ENCODE data around the gene SPDYE5.

DNA sequence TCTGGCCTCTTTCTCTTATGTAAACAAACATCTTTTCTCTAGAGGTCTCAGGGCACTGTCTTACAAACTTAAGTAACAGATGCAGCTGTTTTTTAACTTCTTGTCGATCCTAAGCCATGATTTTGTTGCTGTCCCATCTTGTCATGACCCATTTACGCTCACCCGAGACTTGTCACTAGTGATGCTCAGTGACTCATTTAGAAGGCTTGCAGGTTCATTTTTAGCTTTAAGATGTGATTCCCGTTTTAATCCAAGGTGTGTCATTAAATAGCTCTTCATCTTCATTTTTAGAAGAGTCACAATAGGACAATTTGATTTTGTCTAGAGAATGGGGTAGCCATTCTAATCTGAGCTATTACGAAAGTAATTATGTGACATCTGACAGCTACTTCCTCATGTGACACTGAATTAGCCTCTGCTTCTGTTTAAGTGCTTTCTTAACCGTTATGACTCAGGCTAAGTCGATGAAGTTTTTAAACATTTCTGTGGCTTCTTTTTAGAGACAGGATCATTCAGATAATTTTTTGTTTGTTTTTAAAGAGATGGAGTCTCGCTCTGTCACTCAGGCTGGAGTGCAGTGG lies 42.7 kb downstream of the SPDYE5 start:
- TF ChIP-seq, protein P1, sequence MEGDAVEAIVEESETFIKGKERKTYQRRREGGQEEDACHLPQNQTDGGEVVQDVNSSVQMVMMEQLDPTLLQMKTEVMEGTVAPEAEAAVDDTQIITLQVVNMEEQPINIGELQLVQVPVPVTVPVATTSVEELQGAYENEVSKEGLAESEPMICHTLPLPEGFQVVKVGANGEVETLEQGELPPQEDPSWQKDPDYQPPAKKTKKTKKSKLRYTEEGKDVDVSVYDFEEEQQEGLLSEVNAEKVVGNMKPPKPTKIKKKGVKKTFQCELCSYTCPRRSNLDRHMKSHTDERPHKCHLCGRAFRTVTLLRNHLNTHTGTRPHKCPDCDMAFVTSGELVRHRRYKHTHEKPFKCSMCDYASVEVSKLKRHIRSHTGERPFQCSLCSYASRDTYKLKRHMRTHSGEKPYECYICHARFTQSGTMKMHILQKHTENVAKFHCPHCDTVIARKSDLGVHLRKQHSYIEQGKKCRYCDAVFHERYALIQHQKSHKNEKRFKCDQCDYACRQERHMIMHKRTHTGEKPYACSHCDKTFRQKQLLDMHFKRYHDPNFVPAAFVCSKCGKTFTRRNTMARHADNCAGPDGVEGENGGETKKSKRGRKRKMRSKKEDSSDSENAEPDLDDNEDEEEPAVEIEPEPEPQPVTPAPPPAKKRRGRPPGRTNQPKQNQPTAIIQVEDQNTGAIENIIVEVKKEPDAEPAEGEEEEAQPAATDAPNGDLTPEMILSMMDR (IDR thresholded peaks at IDR 0.05; ENCODE audit: borderline replicate concordance, extremely low read depth, low read length, poor library complexity, severe bottlenecking) = no peak
- no peak for TF ChIP-seq EZH2 (IDR thresholded peaks at IDR 0.05; ENCODE audit: borderline replicate concordance, low read depth, low read length, severe bottlenecking)

Measured in DND-41 (cell line).